Heart left ventricle (tissue), 13 donors: ENCODE results near the gene NIT2.

Experiments
- CTCF ChIP-seq, 12 donors: fragments of 200-600 bp; sonication (generic) in 4 of 12; IDR thresholded peaks; one replicate each; pipeline versions ENCODE4 v1.5.0 to v1.8.0; 2018 to 2022; ENCODE audit warnings: antibody characterized with exemption in 12 of 12, mild to moderate bottlenecking in 5 of 12
- POLR2A ChIP-seq, 2 donors: fragments of 450-650 bp; IDR thresholded peaks; one replicate each; pipeline ENCODE4 v1.6.1; 2017; ENCODE audit warnings: antibody characterized with exemption in 2 of 2, mild to moderate bottlenecking in 2 of 2, moderate library complexity in 2 of 2
- donor health status: ischemic (EF 13 %, LVEDD 7.1; RV severe dilation, severe dysfunction).
- donor health status: DM: no; HTN: yes; CAD: no.
- donor health status: DM: no; HTN: no; CAD: no.
- donor health status: ischemic (EF 25% LVEDD 6.9; RV normal size, moderate dysfunction).
- donor health status: ischemic (EF 25% LVEDD 5.7; RV mildly dilated, moderate dysfunction).
- donor health status: ischemic (EF 35%, LVEDD 5.7; RV mildly dilated, moderate dysfunction).
- donor health status: nonischemic (EF 11% LVEDD 7.7; RV severe dilation, severe dysfunction).
- donor health status: DM: yes; HTN: yes; CAD: no.
- donor health status: PGD.
- donor health status: ischemic (EF 29% LVEDD 5.4; RV normal size, mild dysfunction).
- donor health status: nonischemic (EF 23%, LVEDD 6.1; RV moderate dilation, normal function).

- no peak for TF ChIP-seq POLR2A (IDR thresholded peaks at IDR 0.05)
- no peak for TF ChIP-seq CTCF (IDR thresholded peaks at IDR 0.05)
Observed at GRCh38 chr3:100359035-100359434, 24.5 kb downstream of the NIT2 start.
